Erythroblast (primary cell): ENCODE results near the gene GRIK5.

Experiments
- DNase-seq, 2 experiments: peaks; one replicate each; lab custom pipeline; 2025; lab: John Stamatoyannopoulos, UW
- GATA1 ChIP-seq: IDR thresholded peaks from 2 replicates; pipeline ENCODE4 v1.6.1; 2011; ENCODE audit warnings: low read depth, mild to moderate bottlenecking, control low read depth, low read length, moderate library complexity
- POLR2A ChIP-seq: IDR thresholded peaks from 2 replicates; pipeline ENCODE4 v1.6.1; 2011; ENCODE audit warnings: mild to moderate bottlenecking, low read length

The GRIK5 gene

DNA sequence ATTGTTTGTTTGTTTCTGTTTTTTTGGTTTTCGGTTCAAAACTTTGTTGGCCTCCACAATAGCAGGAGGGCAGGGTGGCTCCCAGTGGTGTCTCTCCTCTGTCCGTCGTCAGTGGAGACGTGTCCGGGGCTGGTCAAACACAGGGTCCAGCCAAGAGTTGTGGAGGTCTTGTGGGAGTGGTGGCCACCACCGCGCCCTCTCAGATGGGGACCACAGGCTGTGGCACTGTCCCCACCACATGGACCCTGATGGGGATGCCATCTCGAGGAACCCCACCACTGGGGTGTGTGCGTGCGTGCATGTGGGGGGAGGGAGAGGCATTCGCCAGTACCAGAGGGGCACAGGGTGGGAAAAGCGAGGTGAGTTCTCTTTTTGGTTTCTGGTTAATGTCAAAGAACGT lies 19.8 kb upstream of the GRIK5 start:
- no peak for TF ChIP-seq POLR2A
- TF ChIP-seq GATA1: no peak
- DNase-seq: no peak

DNA sequence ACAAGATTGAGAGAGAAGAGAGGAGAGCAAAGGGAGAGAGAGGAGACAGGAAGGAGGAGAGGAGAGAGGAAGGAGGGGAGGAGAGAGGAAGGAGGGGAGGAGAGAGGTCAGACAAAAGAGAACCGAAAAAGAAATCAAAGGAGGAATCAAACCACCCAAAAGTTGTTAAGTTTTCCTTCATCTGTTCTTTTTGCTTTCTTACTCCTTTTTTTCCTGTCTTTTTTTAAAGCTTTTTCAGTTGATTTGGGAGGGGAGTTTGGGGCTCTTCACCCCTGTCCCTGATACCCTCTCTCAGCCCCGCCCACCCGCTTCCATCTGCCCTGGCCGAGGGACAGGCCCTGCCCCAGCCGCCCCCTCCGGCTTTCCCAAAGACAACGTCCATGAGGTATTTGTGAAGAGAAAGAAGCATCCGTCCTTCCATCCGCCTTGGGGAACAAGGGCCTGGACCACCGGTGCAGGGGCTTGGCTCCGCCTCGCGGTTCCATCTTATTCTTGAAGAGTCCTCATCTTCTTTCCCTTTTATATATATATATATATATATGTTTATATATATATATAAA lies 19.3 kb upstream of the GRIK5 start:
- TF ChIP-seq POLR2A: no peak
- TF ChIP-seq GATA1: no peak
- DNase-seq: no peak

DNA sequence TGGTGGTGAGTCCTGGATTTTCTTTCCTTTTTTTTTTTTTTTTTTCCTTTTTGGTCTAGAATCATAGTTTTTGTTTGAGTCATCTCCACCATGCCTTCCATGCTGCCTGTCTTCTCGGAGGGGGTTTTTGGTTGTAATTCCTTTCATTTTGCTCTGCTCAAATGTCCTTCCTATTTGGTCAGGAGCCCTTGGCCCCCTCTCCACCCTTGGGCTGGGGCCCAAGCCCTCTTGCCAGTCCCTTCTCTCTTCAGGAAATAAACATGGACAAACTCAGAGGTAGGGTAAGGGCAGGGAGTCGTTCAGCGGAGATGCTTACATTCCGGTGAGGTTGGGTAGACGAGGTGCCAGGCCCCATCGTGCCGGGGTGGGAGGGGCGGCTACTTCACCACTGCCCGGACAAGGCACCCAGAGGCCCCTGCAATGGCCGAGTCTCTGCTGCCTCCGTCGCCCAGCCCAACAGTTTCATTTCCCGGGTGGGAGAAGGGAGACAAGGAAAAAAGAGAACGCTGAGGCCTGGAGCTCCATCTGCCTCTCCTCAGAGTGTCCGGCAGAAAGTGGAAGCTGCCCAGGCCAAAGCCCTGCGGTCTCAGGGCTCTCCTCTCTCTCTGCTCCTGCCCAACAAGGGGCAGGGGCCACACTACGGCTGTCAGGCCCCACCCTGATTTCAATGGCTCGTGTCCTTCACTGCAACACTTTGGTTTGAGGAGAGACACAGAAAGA lies 18.6 kb upstream of the GRIK5 start:
- no peak for DNase-seq
- TF ChIP-seq GATA1: no peak
- no peak for TF ChIP-seq POLR2A

DNA sequence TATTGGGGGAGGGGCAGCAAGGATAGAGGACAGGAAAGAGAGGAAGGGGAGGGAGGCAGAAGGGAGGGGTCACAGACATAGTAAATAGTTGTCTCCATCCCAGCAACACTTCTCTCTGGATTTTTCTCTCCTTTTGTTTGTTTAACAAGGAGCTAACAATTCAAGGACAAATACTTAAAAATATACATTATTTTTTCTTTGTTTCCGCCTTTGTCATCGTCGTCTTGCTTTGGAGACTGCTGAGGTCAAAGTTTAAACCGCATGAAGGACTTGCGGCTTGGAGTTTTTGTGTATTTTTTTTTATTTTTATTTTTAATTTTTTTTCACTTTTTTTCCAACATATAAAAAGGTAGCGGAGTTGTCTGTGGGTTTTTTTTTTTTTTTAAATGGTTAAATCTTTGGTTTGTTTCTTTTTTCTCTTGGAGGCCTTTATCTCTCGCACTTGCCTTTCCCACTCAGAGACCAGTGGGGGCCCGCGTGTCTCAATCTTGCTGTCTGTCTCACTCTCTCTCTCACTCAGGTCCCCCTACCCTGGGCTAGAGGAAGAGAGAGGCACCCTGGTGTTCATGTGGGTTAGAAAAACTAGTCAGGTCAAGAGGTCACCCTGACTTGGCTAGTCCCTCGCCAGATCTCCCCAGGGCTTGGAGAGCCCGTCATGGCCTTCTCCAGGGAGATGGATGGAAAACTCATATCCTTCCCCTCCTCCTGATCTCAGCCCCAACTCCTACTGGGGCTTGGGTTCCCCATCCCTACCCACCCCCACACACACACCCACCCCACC lies 17.0 kb upstream of the GRIK5 start:
- TF ChIP-seq POLR2A (no peak), GATA1 (no peak)
- DNase-seq: no peak

DNA sequence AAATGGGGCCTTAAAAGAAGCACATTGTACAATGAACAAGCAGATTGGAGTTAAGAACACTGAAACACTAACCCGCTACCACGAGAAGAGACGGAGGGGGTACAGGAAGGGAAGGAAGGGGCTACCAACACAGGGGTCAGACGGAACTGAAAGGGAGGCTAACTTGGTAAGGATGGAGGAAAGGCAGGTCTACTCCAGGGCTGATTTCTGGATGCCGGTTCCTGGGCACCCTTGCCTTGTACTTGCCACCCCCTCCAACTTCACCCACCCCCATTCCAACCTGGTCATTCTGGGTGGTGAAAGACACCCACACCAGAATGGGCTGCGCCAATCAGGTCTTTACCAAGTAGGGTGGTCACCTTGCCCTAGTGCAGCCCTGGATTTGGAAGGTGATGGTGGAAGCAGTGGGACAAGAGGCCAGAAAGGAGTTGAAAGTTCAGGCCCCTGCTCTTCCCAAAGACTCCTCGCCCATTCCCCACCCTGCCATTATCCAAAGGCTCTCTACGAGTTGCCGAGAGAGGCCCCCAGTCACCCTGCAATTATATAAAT lies 16.3 kb upstream of the GRIK5 start:
- no peak for TF ChIP-seq GATA1
- DNase-seq: no peak

DNA sequence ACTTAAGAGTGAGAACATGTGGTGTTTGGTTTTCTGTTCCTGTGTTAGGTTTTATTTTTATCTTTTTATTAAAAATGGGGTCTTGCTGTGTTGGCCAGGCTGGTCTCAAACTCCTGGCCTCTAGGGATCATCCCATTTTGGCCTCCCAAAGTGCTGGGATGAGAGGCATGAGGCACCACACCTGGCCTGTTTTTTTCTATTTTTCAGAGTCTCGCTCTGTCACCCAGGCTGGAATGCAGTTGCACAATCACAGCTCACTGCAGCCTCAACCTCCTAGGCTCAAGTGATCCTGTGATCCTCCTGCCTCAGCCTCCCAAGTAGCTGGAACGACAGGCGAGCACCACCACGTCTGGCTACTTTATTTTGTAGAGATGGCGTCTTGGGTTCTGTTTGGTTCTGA lies 13.5 kb upstream of the GRIK5 start:
- TF ChIP-seq GATA1 (no peak), POLR2A (no peak)
- DNase-seq: no peak

DNA sequence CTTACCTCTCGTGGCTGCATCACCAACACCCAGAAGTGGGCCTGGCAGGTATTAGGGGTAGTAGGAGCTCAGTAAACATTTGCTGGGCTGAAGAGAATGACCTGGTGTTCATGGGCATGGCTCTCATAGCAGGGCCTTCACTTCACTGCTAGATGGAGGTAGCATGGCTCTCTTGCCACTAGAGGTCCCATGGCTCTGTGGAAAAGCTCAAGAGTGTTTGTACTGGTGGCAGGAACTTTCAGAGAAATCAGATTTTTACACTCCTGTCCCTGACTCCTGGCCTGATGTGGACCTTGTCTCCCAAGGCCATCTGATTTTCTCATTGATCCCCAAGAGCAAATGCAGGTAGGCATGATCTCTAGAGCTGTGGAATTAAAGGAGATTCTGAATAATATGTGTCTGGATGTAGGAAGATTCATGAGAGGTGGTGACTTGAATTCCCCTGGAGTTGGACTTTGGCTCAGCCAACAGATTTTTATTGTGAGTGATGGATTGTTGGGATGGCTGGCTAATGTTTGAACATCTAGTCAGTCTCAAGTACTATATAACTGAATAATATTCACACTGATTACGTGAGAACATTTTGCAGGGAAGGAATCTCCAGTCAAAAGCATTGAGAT lies 11.7 kb upstream of the GRIK5 start:
- peak in 1 of 2 experiments; percentile 17 for DNase-seq
- no peak for TF ChIP-seq POLR2A
- TF ChIP-seq GATA1: no peak

DNA sequence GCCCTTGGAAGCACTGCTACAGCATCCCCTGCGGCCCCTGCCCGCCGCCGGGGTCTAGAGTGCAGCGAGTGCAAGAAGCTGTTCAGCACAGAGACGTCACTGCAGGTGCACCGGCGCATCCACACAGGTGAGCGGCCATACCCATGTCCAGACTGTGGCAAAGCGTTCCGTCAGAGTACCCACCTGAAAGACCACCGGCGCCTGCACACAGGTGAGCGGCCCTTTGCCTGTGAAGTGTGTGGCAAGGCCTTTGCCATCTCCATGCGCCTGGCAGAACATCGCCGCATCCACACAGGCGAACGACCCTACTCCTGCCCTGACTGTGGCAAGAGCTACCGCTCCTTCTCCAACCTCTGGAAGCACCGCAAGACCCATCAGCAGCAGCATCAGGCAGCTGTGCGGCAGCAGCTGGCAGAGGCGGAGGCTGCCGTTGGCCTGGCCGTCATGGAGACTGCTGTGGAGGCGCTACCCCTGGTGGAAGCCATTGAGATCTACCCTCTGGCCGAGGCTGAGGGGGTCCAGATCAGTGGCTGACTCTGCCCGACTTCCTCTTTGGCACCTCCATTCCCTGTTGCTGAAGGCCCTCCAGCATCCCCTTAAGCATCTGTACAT lies 10.9 kb upstream of the GRIK5 start:
- TF ChIP-seq GATA1 (no peak), POLR2A (no peak)

DNA sequence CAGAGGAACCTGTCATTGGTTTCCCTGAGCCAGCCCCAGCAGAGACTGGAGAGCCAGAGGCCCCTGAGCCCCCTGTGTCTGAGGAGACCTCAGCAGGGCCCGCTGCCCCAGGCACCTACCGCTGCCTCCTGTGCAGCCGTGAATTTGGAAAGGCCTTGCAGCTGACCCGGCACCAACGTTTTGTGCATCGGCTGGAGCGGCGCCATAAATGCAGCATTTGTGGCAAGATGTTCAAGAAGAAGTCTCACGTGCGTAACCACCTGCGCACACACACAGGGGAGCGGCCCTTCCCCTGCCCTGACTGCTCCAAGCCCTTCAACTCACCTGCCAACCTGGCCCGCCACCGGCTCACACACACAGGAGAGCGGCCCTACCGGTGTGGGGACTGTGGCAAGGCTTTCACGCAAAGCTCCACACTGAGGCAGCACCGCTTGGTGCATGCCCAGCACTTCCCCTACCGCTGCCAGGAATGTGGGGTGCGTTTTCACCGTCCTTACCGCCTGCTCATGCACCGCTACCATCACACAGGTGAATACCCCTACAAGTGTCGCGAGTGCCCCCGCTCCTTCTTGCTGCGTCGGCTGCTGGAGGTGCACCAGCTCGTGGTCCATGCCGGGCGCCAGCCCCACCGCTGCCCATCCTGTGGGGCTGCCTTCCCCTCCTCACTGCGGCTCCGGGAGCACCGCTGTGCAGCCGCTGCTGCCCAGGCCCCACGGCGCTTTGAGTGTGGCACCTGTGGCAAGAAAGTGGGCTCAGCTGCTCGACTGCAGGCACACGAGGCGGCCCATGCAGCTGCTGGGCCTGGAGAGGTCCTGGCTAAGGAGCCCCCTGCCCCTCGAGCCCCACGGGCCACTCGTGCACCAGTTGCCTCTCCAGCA lies 10.1 kb upstream of the GRIK5 start:
- DNase-seq: no peak
- TF ChIP-seq GATA1 (no peak), POLR2A (no peak)

More for the DNA sequence above, 10.9 kb upstream of the GRIK5 start:
- DNase-seq: no peak

DNA sequence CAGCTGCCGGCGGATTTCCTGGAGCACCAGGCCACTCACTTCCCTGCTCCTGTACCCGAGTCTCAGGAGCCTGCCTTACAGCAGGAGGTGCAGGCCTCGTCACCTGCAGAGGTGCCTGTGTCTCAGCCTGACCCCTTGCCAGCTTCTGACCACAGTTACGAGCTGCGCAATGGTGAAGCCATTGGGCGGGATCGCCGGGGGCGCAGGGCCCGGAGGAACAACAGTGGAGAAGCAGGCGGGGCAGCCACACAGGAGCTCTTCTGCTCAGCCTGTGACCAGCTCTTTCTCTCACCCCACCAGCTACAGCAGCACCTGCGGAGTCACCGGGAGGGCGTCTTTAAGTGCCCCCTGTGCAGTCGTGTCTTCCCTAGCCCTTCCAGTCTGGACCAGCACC lies 9.3 kb upstream of the GRIK5 start:
- DNase-seq: no peak
- TF ChIP-seq POLR2A (no peak), GATA1 (no peak)

DNA sequence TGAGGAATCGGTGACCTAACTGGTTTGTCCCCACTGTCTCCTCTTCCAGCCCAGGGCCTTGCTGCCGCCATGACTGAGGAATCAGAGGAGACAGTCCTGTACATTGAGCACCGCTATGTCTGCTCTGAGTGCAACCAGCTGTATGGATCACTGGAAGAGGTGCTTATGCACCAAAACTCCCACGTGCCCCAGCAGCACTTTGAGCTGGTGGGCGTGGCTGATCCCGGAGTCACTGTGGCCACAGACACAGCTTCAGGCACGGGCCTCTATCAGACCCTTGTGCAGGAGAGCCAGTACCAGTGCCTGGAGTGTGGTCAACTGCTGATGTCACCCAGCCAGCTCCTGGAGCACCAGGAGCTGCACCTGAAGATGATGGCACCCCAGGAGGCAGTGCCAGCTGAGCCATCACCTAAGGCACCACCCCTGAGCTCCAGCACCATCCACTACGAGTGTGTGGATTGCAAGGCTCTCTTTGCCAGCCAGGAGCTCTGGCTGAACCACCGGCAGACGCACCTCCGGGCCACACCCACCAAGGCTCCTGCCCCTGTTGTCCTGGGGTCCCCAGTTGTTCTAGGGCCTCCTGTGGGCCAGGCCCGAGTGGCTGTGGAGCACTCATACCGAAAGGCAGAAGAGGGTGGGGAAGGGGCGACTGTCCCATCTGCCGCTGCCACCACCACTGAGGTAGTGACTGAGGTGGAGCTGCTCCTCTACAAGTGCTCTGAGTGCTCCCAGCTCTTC lies 8.7 kb upstream of the GRIK5 start:
- DNase-seq: no peak
- TF ChIP-seq POLR2A: no peak
- no peak for TF ChIP-seq GATA1

DNA sequence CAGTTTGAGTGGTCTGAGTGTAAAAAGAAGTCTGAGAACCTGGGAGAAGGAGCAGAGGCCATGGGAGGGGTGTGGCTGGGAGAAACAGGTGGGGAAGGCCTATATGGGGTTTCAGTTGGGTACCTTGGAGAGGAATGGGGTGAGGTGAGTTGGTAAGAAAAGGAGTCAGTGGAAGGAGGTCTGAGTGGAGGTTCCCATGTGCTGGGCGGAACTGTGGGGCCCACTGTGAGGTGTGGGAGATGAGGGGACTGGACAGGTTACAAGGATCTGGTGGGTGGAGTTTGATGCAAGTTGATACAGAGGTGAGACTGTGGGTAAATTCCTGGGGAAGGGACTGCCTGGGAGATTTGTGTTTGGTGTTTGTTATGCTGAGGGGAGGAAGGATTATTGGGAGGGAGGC lies 8.1 kb upstream of the GRIK5 start:
- no peak for TF ChIP-seq GATA1
- no peak for TF ChIP-seq POLR2A

DNA sequence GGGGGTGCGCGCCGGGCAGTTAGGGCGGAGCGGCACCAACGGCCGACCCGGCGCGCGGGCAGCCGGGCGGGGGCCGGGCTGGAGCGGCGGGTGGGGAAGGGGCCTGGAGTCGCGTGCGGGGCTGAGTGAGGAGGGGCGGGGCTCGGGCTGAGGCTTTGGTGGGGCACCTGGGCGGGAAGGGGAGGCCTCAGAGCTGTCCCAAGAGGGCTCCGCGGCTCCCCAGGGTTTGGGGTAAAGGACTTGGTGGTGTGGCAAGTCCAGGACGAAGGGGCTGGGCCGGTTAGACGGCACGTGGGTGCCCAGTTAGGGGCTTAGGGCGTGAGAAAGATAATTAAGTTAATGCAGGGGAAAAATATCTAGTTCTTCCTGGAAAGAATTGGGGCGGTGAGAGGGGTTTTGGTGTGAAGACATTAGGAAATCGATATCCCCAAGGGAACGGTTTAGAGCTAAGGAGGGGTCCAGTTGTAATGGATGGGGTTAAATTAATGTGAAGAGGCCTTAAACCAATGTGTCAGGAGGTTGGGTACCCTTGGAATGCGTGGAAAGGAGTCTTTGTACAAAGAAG lies 6.5 kb upstream of the GRIK5 start:
- no peak for DNase-seq
- no peak for TF ChIP-seq GATA1

More for the DNA sequence above, 8.1 kb upstream of the GRIK5 start:
- no peak for DNase-seq
